RWPE1 (cell line): ENCODE data around the gene KCNK4.

Experiments
- CTCF ChIA-PET: fragments of 350-600 bp; sonication (Branson Sonifier 250); formaldehyde crosslinking; extraction: SDS; loops from one replicate; lab custom pipeline; 2021; lab: Yijun Ruan, JAX
- POLR2A ChIA-PET: fragments of 400-600 bp; formaldehyde crosslinking; extraction: SDS; loops from one replicate; lab custom pipeline; 2020; ENCODE audit warnings: antibody characterized with exemption; ENCODE audit not compliant: low non-redundant PET; lab: Yijun Ruan, JAX
- DNase-seq: peaks from one replicate; pipeline ENCODE4 v3.0.0; 2012; ENCODE audit warnings: low spot score
- H3K27ac ChIP-seq: fragments of 450-650 bp; 2 replicates; pipeline ENCODE4 v1.5.1; 2017
- CTCF ChIP-seq: fragments of 450-650 bp; conservative IDR thresholded peaks from 2 replicates; pipeline ENCODE4 v1.5.1; 2017; ENCODE audit warnings: low read depth, mild to moderate bottlenecking

KCNK4 gene

GRCh38 chr11:64291262-64291751, at the start of gene KCNK4:
KCNK4 (plus strand) TSS chr11:64291302; CDS start chr11:64293019, 1,717 bp downstream.
- CTCF ChIA-PET, result interaction anchor here (0.5 to 0.7 kb wide), 2 partner anchors 10 to 285 kb away, joined by 3 read pairs; no protein-coding TSS in a partner anchor
- POLR2A ChIA-PET, result no interaction called here
- TF ChIP-seq CTCF, result no peak
- DNase-seq, result no peak
- peak within 1 kb of the TSS; percentile 97 for H3K27ac ChIP-seq

GRCh38 chr11:64241491-64242374, 49.4 kb upstream of the KCNK4 start:
- ChIA-PET CTCF (interaction anchor here (0.6 to 0.7 kb wide), 2 partner anchors 9 to 13 kb away, joined by 4 to 5 read pairs; no protein-coding TSS in a partner anchor), POLR2A (interaction anchor here (0.5 to 1.0 kb wide), 9 partner anchors 9 to 83 kb away, joined by 3 to 4 read pairs (median 3); no protein-coding TSS in a partner anchor)
- no peak for DNase-seq
- TF ChIP-seq CTCF, result no peak
- peak overlapping the region; percentile 98 for H3K27ac ChIP-seq

- no peak for DNase-seq
- H3K27ac ChIP-seq, result peak overlapping the region; percentile 98
- ChIA-PET CTCF (interaction anchor here (0.7 to 0.8 kb wide), 3 partner anchors 9 to 104 kb away, joined by 3 to 4 read pairs (median 3); no protein-coding TSS in a partner anchor), POLR2A (interaction anchor here (0.5 to 1.7 kb wide), 2 partner anchors 25 to 1438 kb away, joined by 3 to 6 read pairs; no protein-coding TSS in a partner anchor)
- TF ChIP-seq CTCF, result no peak
Measured at GRCh38 chr11:64243236-64243854, 47.8 kb upstream of the KCNK4 start.

GRCh38 chr11:64244107-64244506, 47.0 kb upstream of the KCNK4 start:
- TF ChIP-seq CTCF, result no peak
- CTCF ChIA-PET, result interaction anchor here (0.6 to 0.8 kb wide), 2 partner anchors 96 to 104 kb away, joined by 3 to 4 read pairs; no protein-coding TSS in a partner anchor

GRCh38 chr11:64244966-64245365, 46.1 kb upstream of the KCNK4 start:
- H3K27ac ChIP-seq, result peak overlapping the region; percentile 98
- CTCF ChIA-PET, result interaction anchor here (0.6 kb wide), 2 partner anchors 94 to 109 kb away, joined by 3 read pairs; no protein-coding TSS in a partner anchor
- POLR2A ChIA-PET, result interaction anchor here (0.6 to 1.7 kb wide), 5 partner anchors 21 to 40 kb away, joined by 3 to 7 read pairs (median 5); no protein-coding TSS in a partner anchor
- no peak for TF ChIP-seq CTCF
- no peak for DNase-seq

More at GRCh38 chr11:64244107-64244506, 47.0 kb upstream of the KCNK4 start:
- peak overlapping the region; percentile 98 for H3K27ac ChIP-seq
- DNase-seq, result no peak
- POLR2A ChIA-PET, result interaction anchor here (1.7 kb wide), 1 partner anchor 24 kb away, joined by 6 read pairs; no protein-coding TSS in a partner anchor
